GM12872 (cell line): ENCODE measurements around the gene COL15A1.

ENCODE experiments used
- CTCF ChIP-seq: IDR thresholded peaks from 3 replicates; pipeline ENCODE4 v1.5.1; 2011; ENCODE audit warnings: low read depth, mild to moderate bottlenecking, low read length, moderate library complexity; ENCODE audit not compliant: insufficient read depth

COL15A1 gene

GRCh38 chr9:98972716-98973115 is 29.0 kb downstream of the COL15A1 start:
- no peak for TF ChIP-seq CTCF

DNA sequence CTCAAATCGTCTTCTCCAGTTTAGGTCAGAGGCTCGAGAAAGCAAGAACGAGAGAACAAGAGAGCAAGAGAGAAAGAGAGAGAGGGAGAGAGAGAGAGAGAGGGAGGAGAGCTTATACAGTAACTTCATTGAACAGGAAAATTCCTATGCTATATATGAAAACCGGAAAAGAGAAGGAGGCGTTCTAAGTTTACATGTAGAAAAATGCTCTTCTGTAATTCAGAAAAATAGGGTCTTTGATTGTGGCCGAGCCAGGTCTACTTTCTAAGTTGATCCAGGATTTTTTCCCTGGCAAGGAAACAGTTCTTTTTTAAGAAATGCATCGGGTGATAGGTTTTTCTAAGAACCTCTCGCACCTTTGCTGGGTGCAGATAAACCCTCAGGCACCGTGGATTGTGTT is 29.5 kb downstream of the COL15A1 start:
- TF ChIP-seq CTCF = no peak

GRCh38 chr9:98973576-98973975 is 29.9 kb downstream of the COL15A1 start:
- no peak for TF ChIP-seq CTCF

- TF ChIP-seq CTCF = no peak
Observed at GRCh38 chr9:98974106-98974505, 30.4 kb downstream of the COL15A1 start.

- no peak for TF ChIP-seq CTCF
Observed at GRCh38 chr9:98974554-98974953, 30.8 kb downstream of the COL15A1 start.

GRCh38 chr9:98974994-98975712 is 31.4 kb downstream of the COL15A1 start:
- TF ChIP-seq CTCF = peak; percentile 100

DNA sequence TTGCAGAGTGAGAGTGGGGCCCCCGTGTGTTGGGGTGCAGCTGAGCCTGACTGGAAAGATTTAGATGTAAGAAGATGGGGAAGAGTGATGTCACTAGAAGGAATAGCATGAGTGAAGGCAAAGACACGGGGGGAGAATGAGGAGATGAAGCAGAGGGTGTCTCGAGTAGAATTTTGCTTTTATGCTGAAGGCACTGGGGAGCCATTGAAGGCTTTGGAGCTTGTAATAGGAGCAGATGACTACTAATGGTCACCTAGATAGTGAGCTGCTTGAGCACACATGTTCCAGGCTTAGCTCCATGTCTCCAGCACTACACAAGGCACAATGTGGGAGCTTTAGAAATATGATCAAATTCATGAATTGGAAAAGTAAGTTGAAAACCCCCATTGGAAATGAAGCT is 32.1 kb downstream of the COL15A1 start:
- TF ChIP-seq CTCF = no peak
